Adrenal gland (tissue), 12 donors: Measurements from ENCODE around the gene CYP20A1. TPM values are rescaled to one million over a fixed set of nuclear protein-coding genes. Genes with fewer than 3 reads are reported as not detected.
"Not testable (repeated sequence)": the region's sequence is repeated elsewhere in the genome, so short reads cannot be mapped to it uniquely, and the experiment has no call there.

Experiments
- DNase-seq, 7 donors: peaks; one replicate each; pipeline ENCODE4 v3.0.0-alpha.2; 2019 to 2020
- H3K27ac ChIP-seq, 5 donors: fragments of 200-600 bp; sonication (generic) in 4 of 5; 1 replicate in 3 of 5; 2 replicates in 2 of 5; pipeline versions ENCODE4 v1.5.1 to v1.8.0; 2016 to 2020; ENCODE audit warnings: mild to moderate bottlenecking in 1 of 5
- H3K27me3 ChIP-seq: fragments of 200-600 bp; 2 replicates; pipeline ENCODE4 v1.8.0; 2021
- H3K36me3 ChIP-seq, 2 donors: fragments of 200-600 bp; replicated peaks in 1 of 2; 1 replicate in 1 of 2; 2 replicates in 1 of 2; pipeline versions ENCODE4 v1.5.1 to v1.8.0; 2018 to 2022
- H3K4me1 ChIP-seq, 2 donors: fragments of 200-600 bp; replicated peaks in 1 of 2; 1 replicate in 1 of 2; 2 replicates in 1 of 2; pipeline versions ENCODE4 v1.5.1 to v1.8.0; 2018 to 2021
- H3K4me3 ChIP-seq, 4 donors: fragments of 200-600 bp; sonication (generic) in 3 of 4; one replicate each; pipeline ENCODE4 v1.5.1; 2016 to 2018
- H3K9me3 ChIP-seq, 3 donors: fragments of 200-600 bp; sonication (generic) in 1 of 3; replicated peaks in 1 of 3; 1 replicate in 2 of 3; 2 replicates in 1 of 3; pipeline versions ENCODE4 v1.5.1 to v1.8.0; 2016 to 2021
- CTCF ChIP-seq, 6 experiments: fragments of 450-650 bp in 4 of 6; fragments of 200-600 bp in 2 of 6; sonication (generic) in 1 of 6; IDR thresholded peaks; 1 replicate in 5 of 6; 2 replicates in 1 of 6; pipeline versions ENCODE4 v1.5.1 to v1.8.0; 2016 to 2021; ENCODE audit warnings: antibody characterized with exemption in 6 of 6, mild to moderate bottlenecking in 2 of 6, moderate library complexity in 1 of 6
- POLR2A ChIP-seq, 2 donors: fragments of 450-650 bp; IDR thresholded peaks; one replicate each; pipeline ENCODE4 v1.6.1; 2017; ENCODE audit warnings: antibody characterized with exemption in 2 of 2, mild to moderate bottlenecking in 2 of 2, moderate library complexity in 1 of 2
- WGBS, 4 donors: extraction: QIAGEN DNeasy Blood & Tissue Kit in 2 of 4; methylation state at CpG; one replicate each; pipeline versions ENCODE4 v1.1.5 to v1.1.7; 2013 to 2017; 5-methylcytosine and 5-hydroxymethylcytosine counted together
- intact Hi-C, 2 donors: fragments of 100-400 bp; cut with DNase I; formaldehyde crosslinking; loops; one replicate each; pipeline versions ENCODE4 v1.14.1 to v1.15.0; 2022 to 2023
- polyA plus RNA-seq, 3 donors: library from polyadenylated mRNA; stranded (reverse); fragments of 200-250 nt in 2 of 3; fragments of 350-450 nt in 1 of 3; fragmentation: Illumina TruSeq in 1 of 3; extraction: RNeasy Lipid Tissue Mini Kit (QIAGEN cat#74804) in 1 of 3; gene quantifications; one replicate each; pipeline ENCODE4 v1.2.3, GENCODE V29; 2013 to 2014
- total RNA-seq, 9 donors: library from RNA; depleted of rRNA in 4 of 9; stranded (reverse); fragments of >200 nt in 4 of 9; fragments of 120-200 nt in 1 of 9; fragmentation: NEBNext Ultra II Directional in 1 of 9; extraction: Animal tissue kit (Norgen Biotek cat#: 25700) in 1 of 9; gene quantifications; one replicate each; pipeline versions ENCODE4 v1.1.0 to v1.2.4, GENCODE V29; 2013 to 2023
- donor health status: healthy with polysubstance abuse.
- donor health status: Bipolar disorder and iron deficiency.
- donor health status: DM: yes; HTN: yes; CAD: no.
- donor health status: DM: no; HTN: no; CAD: no.
- donor health status: DM: no; HTN: no; CAD: no.
- donor health status: DM: yes; HTN: yes; CAD: no.

Gene CYP20A1
- total and polyA plus RNA-seq, 12 donors, result 10.9 to 70.9 (median 36.9) TPM

- Histone ChIP-seq H3K4me3 (no peak overlapping the region), H3K9me3 (no peaks in the 10 kb centered on the region), H3K4me1 (no peaks in the 10 kb centered on the region), H3K36me3 (no peaks in the 10 kb centered on the region), H3K27me3 (no peaks in the 10 kb centered on the region), H3K27ac (no peak overlapping the region)
- intact Hi-C loops, result no loop called here
- TF ChIP-seq POLR2A (IDR thresholded peaks at IDR 0.05) (no peak), CTCF (IDR thresholded peaks at IDR 0.05) (peak; percentile 45 to 69 (median 62))
- WGBS, 4 donors, result 97 to 98% (median 98%) methylated on average over 2 of the region's 2 CpGs
- DNase-seq, result peak in 2 of 7 donors; percentile 32 to 49
Observed at GRCh38 chr2:203225423-203226039, 13.3 kb upstream of the CYP20A1 start.

- not testable (repeated sequence) for H3K27me3 ChIP-seq, H3K36me3 ChIP-seq, H3K4me3 ChIP-seq, H3K27ac ChIP-seq, H3K9me3 ChIP-seq, H3K4me1 ChIP-seq, DNase-seq
- 46 to 62% (median 52%) methylated on average over 2 of the region's 2 CpGs for WGBS, 4 donors
- intact Hi-C loops, result loop anchor here in 1 of 2 donors (10.0 kb wide), 1 partner anchor 215 kb away; no protein-coding TSS in a partner anchor
Observed at GRCh38 chr2:203229674-203230073, 9.1 kb upstream of the CYP20A1 start.

- 89 to 92% (median 90%) methylated on average over 16 of the region's 16 CpGs for WGBS, 4 donors
- Histone ChIP-seq H3K9me3 (no peaks in the 10 kb centered on the region), H3K36me3 (no peaks in the 10 kb centered on the region), H3K27ac (peak overlapping the region in 1 of 5 donors; percentile 95), H3K27me3 (no peaks in the 10 kb centered on the region), H3K4me1 (peaks cover 10 to 27% of the 10 kb centered on the region in 2 donors), H3K4me3 (peak overlapping the region in 1 of 4 donors; percentile 74)
- TF ChIP-seq CTCF (IDR thresholded peaks at IDR 0.05), result no peak
- TF ChIP-seq POLR2A (IDR thresholded peaks at IDR 0.05), result no peak
- intact Hi-C loops, result loop anchor here in 1 of 2 donors (10.0 kb wide), 1 partner anchor 207 kb away; no protein-coding TSS in a partner anchor
- no peak for DNase-seq
Observed at GRCh38 chr2:203237346-203238238, 1.2 kb upstream of the CYP20A1 start.

GRCh38 chr2:203238292-203238703, 520 bp upstream of the CYP20A1 start:
- peaks cover 0 to 7% of the 10 kb centered on the region in 2 donors for H3K36me3 ChIP-seq
- H3K27ac ChIP-seq, result peak overlapping the region in 4 of 5 donors; percentile 93 to 98 (median 94)
- DNase-seq, result peak in 1 of 7 donors; percentile 32
- H3K4me3 ChIP-seq, result peak overlapping the region in 3 of 4 donors; percentile 59 to 74 (median 74)
- 21 to 33% (median 26%) methylated on average over 18 to 22 of the region's 22 CpGs for WGBS, 4 donors
- intact Hi-C loops, result loop anchor here in 1 of 2 donors (10.0 kb wide), 1 partner anchor 207 kb away; no protein-coding TSS in a partner anchor
- H3K9me3 ChIP-seq, result no peaks in the 10 kb centered on the region
- H3K27me3 ChIP-seq, result no peaks in the 10 kb centered on the region
- H3K4me1 ChIP-seq, result peaks cover 10 to 27% of the 10 kb centered on the region in 2 donors
- TF ChIP-seq POLR2A (IDR thresholded peaks at IDR 0.05), result no peak

- H3K9me3 ChIP-seq, result no peaks in the 10 kb centered on the region
Observed at GRCh38 chr2:203240491-203240890, 1.7 kb downstream of the CYP20A1 start.

More at GRCh38 chr2:203240491-203240890, 1.7 kb downstream of the CYP20A1 start:
- TF ChIP-seq POLR2A (IDR thresholded peaks at IDR 0.05) (no peak), CTCF (IDR thresholded peaks at IDR 0.05) (no peak)
- H3K4me1 ChIP-seq, result peaks cover 10 to 28% of the 10 kb centered on the region in 2 donors
- no peak overlapping the region for H3K27ac ChIP-seq
- WGBS, 4 donors, result 81 to 88% (median 85%) methylated on average over 5 of the region's 5 CpGs
- no peak for DNase-seq
- peaks cover 0 to 8% of the 10 kb centered on the region in 2 donors for H3K36me3 ChIP-seq
- H3K4me3 ChIP-seq, result peak overlapping the region in 1 of 4 donors; percentile 74
- H3K27me3 ChIP-seq, result no peaks in the 10 kb centered on the region
- intact Hi-C loops, result no loop called here
